ENCODE results near the gene SLC4A5.

GRCh38 chr2:74201196-74201595, 142.0 kb downstream of the SLC4A5 start:
- TF ChIP-seq POLR2A (IDR thresholded peaks at IDR 0.05) (no peak), CTCF (IDR thresholded peaks at IDR 0.05) (no peak)
